ENCODE results near the gene MACROD2.

DNA sequence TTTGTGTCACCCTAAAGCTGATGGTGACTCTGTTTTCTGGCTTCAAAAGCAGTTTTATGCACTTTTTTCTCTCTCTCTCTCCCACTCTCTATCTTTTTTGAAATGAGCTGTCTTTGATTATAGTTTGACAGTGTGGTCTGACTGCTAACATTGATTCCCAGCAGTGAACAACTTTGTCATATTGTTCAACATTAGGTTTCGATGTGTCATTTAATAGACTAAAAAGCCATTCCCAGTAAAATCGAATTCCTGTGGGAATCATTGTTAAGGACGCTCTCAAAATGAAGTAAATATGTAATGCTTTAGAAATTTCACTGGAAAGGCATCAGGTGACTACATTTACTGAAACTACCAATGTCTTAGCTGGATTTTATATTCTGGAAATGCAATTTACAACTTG is 412.0 kb downstream of the MACROD2 start:
- TF ChIP-seq, protein P1, sequence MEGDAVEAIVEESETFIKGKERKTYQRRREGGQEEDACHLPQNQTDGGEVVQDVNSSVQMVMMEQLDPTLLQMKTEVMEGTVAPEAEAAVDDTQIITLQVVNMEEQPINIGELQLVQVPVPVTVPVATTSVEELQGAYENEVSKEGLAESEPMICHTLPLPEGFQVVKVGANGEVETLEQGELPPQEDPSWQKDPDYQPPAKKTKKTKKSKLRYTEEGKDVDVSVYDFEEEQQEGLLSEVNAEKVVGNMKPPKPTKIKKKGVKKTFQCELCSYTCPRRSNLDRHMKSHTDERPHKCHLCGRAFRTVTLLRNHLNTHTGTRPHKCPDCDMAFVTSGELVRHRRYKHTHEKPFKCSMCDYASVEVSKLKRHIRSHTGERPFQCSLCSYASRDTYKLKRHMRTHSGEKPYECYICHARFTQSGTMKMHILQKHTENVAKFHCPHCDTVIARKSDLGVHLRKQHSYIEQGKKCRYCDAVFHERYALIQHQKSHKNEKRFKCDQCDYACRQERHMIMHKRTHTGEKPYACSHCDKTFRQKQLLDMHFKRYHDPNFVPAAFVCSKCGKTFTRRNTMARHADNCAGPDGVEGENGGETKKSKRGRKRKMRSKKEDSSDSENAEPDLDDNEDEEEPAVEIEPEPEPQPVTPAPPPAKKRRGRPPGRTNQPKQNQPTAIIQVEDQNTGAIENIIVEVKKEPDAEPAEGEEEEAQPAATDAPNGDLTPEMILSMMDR (IDR thresholded peaks at IDR 0.05; ENCODE audit: insufficient read depth, low read length, poor library complexity, severe bottlenecking): no peak
- no peak for TF ChIP-seq EZH2phosphoT487 (conservative IDR thresholded peaks at IDR 0.05; ENCODE audit: low read length)
